GM18858 (cell line): ENCODE data around the gene GPR55.

Experiments used
- ATAC-seq: cut with Tn5 transposase; IDR thresholded peaks from one replicate; pipeline ENCODE4 v1.9.1; 2021; ENCODE audit not compliant: unreplicated experiment

GPR55 gene

DNA sequence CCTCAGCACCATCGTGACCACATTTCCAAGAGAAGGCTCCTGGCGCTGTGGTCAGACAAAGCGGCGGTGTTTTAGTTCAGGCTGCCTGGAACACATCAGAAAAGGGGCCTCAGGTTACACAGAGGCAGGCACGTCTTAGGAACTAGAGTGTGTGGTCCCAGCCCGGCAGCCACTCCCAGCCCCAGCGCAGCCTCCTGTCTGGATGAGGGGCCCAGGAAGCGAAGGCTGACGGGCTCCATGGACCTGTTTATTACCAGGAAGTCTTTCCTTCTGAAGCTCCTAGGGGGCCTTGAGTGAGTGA is 10.0 kb upstream of the GPR55 start:
- no peak for ATAC-seq

DNA sequence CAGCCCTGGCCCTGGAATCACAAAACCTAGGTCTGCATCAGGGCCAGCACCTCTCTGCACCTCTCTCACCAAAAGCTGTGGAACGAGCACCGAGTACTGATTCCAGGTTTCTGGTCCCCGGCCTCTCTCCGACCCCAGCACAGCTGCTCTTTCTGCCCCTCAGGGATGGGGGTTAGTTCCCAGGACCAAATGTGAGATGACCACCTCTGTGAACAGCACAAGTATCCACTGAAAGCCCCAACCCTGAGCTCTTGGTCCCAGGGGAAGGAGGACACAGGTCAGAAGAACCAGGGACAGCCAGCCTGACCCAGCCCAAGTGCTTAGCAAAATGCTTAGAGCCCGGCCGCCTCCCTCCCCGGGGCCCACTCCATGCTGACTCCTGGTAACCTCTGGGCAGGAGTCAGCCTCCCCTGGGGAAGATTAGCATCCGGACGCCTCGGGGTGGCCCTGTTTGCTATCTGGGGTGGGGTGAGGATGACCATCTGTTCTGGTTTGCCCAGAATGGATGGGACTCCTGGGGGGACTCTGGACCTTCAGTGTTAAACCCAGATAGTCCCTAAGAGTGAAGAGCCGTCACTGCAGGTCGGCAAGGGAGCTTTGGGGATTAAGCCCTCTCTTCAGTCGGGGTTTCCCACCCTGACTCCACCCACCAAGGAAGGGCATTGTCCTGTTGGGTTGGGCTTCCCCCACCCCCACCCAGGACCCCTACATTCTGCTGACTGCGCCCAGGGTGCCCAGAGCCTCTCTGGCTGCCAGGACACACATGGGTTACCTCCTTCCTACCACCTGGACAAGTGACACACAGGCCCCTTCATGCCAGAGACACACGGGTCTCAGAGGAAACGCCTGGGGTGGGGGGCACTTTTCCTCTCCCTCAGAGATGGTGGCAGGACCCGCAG is 9.4 kb upstream of the GPR55 start:
- no peak for ATAC-seq

DNA sequence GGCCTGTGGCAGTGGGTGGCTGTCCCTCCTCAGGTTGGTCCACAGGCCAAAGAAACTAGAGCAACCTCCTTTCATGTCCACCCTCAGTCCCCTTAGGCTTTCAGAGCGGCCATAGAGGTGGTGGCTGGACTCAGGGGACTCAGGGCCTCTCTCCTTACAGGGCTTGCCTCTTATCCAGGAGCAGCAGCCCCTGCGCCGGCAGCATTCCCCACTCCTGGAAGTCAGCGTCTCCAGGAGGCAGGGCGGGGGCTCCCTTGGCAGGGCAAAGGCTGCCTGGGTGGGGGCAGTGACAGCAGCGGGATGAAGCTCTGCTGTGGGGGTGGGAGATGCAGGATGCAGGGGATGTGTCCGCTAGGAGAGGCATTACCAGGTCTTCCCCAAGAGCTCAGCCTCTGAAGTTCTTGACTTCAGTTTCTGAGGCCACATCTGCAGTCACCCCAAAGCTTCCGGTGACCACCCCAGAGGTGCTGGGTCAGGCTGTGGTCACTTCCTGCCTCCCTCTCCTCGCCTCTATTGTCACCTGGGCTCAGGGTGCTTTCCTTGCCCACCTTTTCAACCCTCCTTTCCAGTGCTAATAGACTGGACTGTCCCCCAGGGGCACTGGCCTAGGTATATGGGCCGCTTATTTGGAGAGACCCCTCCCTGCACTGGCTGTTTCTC is 8.6 kb upstream of the GPR55 start:
- no peak for ATAC-seq

DNA sequence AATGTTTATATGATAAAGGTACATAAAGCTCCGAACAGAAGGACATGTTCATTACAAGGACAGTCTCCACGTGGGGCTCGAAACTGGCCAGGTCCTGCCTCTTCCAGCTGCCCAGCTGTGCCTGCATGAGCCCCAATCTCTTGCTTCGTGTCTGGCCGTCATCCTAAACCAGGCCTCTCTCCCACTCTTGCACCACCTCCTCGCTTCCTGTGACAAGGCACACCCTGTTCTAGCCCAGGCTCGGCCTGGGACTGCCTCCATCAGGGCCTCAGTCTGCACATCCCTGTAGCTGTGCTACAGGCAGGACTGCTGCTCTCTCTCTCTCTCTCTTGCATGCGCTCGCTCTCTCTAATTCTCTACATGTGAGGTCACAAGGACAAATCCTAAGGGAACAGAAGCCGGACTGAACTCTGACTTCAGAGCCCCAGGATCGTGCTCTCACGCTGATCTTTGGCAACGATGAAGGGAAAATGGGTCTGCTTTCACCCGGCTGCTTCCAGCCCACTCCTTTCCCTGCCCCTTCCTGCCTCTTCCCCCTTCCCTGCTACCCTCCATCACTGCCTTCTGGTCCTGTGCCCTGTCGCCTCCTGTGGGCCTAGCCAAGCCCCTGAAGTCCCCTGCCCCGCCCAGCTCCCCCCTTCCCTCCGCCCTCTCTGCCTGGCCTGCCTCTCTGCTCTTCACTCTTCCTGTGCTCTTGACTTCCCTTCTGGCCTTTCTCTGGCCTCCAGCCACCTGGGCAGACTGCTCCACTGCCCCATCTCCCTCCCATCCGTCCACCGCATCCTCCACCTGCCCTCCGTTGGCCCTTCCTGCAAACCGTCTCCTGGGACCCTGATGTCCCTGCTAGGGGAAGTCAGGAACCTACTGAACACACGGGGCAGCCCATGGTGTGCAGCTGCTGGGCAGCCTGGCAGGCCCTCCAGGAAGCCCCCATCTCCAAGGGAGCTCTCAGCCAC is 7.8 kb upstream of the GPR55 start:
- no peak for ATAC-seq

DNA sequence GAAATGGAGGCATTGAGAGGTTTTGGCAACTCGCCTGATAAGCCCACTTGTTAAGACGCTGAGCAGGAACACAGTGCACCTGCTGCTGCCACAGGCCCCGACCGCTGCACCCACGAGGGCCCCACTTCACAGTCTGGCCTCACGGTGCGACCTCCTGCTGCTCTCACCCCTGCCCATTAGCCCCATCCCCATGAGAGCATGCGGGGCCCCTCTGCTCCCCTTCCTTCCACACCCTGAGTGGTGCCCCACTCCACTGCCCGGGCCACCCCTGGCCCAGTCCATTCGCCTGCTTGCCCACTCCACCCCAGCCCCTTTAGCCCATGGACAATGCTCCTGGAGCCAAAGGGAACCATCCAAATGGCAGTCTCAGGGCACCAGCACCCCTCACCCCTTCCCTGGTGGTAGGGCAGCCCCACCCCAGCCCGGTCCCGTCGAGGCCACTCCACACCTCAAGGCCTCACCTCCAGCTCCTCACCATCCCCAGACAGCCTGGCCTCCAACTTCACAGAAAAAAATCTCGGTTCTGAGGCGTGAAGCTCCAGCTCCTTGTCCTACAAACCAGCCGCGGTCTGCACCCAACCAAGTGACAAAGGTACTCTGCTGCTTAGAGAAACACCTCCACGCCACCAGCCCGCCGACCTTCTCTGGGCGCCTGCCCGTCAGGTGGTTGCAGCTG is 6.7 kb upstream of the GPR55 start:
- ATAC-seq, result no peak

DNA sequence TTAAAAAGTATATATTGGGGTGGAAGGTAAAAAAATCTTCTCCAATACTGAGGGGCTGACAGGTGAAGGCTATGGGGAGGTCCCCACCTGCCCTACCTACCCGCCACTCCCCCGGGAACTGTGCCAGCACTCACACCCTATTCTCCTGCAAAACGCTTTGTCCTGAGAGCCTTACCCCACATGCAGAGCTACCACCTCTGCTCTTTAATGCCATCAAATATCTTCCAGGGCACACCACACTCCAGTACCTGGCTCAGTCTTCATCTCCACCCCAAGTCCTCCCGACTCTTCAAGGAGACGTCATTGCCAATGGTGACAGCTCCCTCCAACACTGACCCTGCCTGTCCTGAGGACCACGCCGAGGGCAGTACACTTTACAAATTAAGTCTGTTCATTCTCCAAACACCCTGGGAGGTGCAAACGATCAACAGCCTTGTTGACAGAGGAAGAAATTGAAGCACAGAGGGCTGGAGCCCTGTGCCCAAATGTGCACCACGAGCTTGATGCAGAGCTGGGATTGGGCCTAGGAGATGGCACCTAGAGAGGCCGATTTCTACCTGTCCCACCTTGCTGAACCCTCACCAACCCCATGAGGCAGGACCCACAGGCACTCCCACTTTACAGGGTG is 6.0 kb upstream of the GPR55 start:
- ATAC-seq, result no peak

DNA sequence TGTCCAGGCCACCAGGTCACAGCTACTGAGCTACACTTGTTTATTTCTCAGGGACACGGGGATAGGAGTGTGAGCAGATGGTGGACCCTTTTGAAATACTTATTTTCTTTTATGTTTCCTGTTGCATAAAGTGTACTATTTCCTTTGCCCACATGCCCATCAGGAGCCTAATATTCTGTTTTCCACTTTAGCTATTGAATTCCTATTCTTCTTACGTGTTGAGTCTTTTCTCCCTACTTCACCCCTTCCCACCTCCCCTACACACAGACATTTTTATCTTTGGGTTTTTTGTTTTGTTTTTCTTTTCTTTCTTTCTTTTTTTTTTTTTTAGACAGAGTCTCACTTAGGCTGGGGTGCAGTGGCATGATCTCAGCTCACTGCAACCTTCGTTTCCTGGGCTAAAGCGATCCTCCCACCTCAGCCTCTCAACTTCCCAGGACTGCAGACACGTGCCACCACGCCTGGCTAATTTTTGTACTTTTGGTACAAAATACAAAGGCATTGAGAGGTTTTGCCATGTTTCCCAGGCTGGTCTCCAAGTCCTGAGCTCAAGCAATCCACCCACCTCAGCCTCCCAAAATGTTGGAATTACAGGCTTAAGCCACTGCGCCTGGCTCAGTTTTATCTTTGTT is 5.2 kb upstream of the GPR55 start:
- ATAC-seq, result no peak

DNA sequence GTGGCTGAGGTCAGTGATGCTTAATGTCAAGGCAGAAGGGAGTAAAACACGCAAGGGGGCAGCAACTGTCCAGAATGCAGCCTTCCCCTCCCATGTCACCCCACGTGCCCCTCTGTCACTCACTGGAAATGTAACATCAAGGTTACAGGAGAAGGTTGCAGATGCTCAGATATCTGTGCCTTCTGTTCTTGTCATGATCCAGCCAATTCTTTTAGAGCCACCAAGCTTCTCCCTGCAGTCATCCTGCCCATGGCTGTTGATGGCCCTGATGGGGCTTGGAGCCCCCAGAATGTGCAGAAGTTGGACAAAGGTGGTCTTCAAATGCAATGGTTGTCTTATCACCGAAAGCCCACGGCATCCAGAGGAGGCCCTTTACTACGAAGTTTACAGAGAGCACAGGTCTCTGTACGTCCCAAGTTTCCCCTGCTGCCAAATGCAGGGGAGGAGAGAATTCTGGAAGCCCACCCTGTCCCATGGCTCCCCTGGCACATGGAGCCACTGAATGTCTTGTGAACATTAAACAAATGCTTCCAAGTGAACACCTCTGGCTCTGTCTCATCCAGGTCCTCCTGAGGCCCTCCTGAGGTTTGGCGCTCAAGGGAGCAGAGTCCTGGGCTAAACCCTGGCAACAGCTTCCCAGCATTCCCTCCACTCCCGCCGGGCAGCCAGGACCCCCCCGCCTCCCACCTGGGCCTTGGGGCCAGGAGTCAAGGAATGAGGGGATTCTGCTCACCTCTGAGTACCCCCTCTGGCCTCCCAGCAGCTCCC is 4.5 kb upstream of the GPR55 start:
- ATAC-seq, result no peak

DNA sequence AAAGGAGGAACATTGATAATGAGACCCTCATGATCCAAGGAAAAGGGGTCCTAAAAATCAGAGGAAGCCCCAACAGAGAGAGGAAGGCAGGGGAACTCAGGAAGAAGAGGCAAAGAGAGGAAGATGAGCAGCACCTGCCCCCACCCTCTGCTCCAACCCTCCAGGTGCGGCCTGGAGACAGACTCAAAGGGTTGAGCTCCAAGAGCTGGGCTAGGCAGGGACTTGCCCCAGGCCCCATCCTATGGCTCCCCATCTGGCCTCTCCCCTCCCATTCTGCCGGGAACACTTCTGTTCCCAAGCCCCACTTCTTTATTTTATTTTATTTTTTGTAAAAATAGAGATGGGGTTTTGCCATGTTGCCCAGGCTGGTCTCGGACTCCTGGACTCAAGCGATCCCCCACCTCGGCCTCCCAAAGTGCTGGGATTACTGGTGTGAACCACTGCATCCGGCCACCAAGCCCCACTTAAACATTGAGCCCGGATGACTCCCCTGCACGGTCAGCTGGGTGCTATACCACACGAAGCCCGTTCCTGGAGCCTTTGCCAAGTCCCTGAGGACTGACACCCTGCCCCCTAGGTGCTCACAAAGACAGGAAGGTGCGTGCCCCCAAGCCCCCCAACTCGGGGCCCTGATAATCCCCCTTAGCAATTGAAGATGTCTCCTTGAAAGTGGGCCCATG is 3.8 kb upstream of the GPR55 start:
- ATAC-seq, result no peak

DNA sequence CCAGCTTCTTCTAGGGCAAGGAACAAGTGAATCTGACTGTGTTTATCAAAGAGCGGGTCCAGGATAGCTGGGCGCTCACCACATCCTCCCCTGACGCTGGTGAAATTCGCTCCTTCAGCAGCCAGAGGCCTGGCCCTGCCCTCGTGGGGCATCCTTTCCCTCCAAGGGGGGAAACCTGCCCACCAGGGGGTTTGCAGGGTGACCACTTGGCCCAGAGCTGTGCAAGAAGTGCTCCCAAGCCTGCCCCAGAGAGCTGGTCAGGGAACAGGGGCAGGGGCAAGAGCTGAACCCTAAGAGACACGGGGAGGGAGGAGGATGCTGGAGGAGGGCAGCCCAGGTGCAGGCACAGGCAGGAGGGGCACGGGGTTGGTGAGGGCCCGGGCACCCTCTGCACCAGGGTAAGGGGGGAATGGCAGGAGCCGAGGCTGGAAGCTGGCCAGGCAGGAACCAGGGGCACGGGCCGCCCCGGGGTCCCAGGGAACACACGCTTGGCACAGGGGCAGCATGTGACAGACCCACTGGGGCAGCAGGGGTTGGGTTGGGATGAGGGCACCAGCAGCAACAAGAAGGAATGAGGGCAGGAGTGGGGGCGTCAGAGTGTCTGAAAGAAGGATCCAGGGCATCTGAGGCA is 2.8 kb upstream of the GPR55 start:
- no peak for ATAC-seq

DNA sequence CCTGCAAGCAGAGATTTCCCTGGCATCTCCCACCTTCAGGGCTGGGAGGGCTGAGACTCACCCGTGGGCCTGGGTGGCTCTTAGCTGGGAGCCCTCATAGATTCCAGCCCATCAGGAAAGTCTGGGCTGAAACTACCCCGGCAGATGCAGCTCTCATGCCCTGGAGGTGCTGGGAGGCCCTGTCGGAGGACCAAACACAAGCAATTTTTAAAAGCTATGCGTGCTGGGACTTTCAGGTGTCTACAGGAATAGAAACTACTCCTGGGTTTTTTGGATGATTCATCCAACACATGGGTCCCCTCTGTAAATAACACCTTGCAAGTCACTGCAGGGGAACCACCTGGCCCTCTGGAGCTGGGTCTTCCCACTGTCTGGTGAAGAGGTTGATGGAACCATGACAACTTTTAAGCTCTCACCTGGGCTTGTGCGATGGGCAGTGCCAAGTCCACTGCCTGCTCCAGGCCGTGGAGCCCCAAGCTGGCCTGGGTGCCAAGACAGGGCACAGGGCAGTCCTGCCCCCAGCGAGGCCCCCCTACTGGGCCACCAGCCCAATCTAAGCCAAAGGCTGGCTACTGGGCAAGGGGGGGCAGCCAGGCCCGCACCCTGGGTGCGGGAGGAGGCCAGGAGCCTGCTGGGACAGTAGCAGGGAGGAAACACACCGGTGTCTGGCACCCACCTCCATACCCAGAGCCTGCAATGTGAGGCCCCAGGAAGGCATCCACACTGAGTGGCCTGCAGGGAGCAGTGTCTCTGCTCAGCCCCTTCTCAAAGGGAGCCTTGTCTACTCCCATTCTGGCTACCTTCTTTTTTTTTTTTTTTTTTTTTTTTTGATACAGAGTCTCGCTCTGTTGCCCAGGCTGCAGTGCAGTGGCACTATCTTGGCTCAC is 1.1 kb upstream of the GPR55 start:
- ATAC-seq, result no peak

DNA sequence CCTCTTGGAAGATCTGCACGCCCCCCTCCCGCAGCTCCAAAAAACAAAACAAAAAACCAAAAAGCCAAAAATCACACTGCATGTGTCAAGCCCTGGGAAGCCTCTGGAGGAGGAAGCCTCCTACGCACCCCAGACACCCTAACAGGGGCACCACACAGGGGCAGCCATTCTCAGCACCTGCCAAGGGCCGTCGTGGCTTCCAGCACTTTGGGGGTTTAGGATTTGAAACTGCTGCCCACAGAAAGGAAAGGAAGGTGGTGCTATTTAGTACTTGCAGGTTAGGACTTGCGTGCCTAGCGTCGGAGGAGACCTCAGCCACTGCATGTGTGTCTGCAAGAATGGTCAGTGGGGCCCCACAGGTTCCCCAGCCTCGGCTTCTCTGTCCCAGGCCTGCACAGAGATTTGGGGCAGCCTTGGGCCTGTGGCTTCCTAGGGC is 419 bp upstream of the GPR55 start:
- no peak for ATAC-seq

DNA sequence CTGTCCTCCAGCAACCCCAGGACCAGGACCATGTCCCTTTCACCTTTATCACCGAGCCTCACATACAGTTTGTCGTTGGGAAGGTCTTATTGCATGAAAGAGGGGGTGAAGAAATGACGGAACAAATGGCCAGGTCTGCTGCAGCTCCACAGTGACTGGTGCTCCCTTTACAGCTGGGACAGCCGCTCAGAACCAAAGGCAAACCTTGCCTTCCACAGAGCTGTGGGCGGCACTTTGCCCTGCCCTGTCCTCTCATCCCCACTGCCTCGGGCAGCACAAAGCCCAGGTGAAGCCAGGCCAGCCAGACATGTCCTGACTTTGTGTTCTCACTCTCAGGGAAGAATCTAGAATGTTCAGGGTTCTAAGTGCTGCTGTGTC is 961 bp downstream of the GPR55 start:
- ATAC-seq, result no peak

DNA sequence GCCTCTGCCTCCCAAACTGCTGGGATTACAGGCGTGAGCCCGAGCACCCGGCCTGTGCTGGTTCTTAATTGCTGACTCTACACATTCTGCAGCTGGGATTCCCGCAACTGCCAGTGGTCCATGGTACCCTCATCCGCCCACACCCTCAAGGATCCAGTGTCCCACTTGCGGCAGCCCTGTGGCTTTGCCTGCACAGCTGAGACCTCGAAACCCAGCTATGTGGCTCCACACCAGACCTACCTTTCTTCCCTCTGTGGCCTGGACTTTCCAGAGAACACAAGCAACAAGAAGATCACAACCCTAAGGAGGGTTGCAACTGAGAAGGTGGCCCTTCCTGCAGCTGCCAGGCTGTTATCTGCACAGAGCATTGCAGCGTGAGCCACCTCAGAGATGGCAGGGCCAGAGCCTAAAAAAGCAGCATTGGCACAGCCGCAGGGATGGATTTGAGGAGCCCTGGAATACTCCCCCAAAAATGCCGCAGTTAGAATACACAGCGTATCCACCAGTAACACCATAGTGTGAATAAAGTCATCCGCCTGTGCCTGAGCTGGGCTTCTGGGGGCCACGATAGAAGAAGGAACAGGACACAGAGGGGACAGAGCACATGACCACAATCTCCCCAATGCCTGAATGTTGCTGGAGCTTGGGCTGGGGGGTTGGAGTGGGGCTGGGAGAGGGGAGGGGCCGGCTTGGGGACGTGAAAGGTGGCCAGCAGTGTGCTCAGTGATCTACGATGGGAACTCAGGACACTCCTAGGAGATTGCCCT is 1.9 kb downstream of the GPR55 start:
- no peak for ATAC-seq

DNA sequence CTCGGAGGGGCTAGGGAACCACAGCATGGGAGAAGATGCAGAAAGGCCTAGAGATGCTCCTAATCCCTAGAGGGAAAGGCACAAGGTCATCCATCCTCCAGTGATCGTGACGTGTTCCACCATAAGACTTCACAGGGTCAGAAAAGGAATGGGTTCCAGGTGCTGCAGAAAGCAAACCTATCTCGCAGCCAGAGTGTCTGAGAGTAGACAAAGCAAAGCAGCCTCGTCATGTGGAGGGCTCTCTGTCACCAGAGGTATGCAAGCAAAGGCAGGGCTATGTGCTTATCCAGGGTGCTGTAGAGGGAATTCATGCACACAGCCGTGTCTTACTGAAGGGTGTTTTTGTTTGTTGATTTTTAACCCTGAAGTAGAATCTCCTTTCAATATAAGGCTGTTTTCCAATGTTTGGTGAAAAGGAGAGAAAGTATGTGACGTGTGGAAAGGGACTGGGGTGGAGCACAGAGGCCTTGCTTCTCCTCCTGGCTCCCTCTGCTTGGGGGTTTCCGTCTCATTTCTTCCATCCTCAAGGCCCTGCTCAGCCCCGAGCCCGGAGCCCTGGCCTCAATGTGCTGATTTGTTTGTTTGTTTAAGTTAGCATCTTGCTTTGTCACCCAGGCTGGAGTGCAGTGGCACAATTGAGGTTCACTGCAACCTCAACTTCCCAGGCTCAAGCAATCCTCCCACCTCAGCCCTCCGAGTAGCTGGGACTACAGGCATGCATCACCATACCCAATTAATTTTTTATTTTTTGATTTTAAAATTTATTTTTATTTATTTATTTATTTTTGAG is 3.0 kb downstream of the GPR55 start:
- ATAC-seq, result no peak

DNA sequence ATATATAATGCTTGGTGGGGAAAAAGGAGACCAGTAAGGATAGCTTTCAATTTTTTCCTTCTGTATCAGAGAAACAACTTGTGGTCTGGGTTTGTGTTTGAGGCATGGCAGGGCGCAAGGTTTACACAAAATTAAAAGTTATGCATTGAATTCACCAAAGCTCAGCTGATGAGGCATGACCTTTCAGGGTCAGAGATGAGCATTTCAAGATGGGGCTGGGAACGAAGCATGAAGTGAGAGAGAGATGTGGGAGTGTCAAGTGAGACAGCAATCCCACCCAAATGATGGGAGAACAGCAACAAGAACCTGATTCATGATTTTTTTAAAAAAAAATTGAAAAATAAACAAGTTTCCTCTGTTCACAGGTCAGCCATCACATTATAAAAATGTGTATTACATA is 4.9 kb downstream of the GPR55 start:
- no peak for ATAC-seq
